ENCODE measurements around the gene LRRC2. TPM values are rescaled to one million over a fixed set of nuclear protein-coding genes. Genes with fewer than 3 reads are reported as not detected.

Gene LRRC2
- total and polyA plus RNA-seq, 2 experiments from 2014 or later = 0.60 to 4.4 TPM

DNA sequence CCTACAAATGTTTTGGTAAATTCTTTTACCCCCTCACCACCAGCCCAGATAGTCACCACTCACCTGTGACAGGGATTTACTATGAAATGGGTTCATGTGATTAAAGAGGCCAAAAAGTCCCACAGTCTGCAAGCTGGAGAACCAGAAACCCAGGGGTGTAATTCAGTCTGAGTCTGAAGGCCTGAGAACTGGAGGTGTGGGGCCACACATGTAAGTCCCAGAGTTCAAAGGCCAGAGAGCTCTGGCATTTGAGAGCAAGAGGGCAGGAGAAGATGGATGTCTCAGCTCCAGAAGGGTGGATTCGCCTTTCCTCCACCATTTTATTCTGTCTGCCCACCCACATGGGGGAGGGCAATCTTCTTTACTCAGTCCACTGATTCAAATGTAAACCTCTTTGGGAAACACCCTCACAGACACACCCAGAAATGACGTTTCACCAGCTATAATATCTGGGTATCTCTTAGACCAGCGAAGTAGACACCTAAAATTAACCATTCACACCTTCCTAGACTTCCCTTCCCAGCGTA, 56.4 kb downstream of the LRRC2 start:
- H3K36me3 ChIP-seq (replicated peaks; ENCODE audit: insufficient read depth, low read depth) = no peaks in the 10 kb centered on the region
- no peaks in the 10 kb centered on the region for H3K79me2 ChIP-seq
- no peak for TF ChIP-seq EZH2 (IDR thresholded peaks at IDR 0.05; ENCODE audit: borderline replicate concordance)
- TF ChIP-seq EZH2phosphoT487 (IDR thresholded peaks at IDR 0.05; ENCODE audit: low read depth, severe bottlenecking, unreplicated experiment) = no peak
- TF ChIP-seq, protein P1, sequence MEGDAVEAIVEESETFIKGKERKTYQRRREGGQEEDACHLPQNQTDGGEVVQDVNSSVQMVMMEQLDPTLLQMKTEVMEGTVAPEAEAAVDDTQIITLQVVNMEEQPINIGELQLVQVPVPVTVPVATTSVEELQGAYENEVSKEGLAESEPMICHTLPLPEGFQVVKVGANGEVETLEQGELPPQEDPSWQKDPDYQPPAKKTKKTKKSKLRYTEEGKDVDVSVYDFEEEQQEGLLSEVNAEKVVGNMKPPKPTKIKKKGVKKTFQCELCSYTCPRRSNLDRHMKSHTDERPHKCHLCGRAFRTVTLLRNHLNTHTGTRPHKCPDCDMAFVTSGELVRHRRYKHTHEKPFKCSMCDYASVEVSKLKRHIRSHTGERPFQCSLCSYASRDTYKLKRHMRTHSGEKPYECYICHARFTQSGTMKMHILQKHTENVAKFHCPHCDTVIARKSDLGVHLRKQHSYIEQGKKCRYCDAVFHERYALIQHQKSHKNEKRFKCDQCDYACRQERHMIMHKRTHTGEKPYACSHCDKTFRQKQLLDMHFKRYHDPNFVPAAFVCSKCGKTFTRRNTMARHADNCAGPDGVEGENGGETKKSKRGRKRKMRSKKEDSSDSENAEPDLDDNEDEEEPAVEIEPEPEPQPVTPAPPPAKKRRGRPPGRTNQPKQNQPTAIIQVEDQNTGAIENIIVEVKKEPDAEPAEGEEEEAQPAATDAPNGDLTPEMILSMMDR (IDR thresholded peaks at IDR 0.05; ENCODE audit: poor library complexity) = no peak
- no peaks in the 10 kb centered on the region for H3K9me3 ChIP-seq (ENCODE audit: low read depth)
- DNase-seq (ENCODE audit: low spot score) = no peak
- H3K4me1 ChIP-seq (ENCODE audit: insufficient read depth) = no peaks in the 10 kb centered on the region
- WGBS (ENCODE audit: low lambda C conversion rate, missing lambda C conversion rate) = 65% methylated on average over 4 of the region's 4 CpGs
- no peaks in the 10 kb centered on the region for H4K20me1 ChIP-seq (ENCODE audit: insufficient read depth, poor library complexity, severe bottlenecking)
- no peaks in the 10 kb centered on the region for H3K9me2 ChIP-seq (replicated peaks; ENCODE audit: insufficient read depth)
- no peak overlapping the region for H2AFZ ChIP-seq
- H3K27me3 ChIP-seq = no peaks in the 10 kb centered on the region
- no peak overlapping the region for H3K4me3 ChIP-seq
- H3K4me2 ChIP-seq = no peak overlapping the region
- no peak overlapping the region for H3K27ac ChIP-seq

DNA sequence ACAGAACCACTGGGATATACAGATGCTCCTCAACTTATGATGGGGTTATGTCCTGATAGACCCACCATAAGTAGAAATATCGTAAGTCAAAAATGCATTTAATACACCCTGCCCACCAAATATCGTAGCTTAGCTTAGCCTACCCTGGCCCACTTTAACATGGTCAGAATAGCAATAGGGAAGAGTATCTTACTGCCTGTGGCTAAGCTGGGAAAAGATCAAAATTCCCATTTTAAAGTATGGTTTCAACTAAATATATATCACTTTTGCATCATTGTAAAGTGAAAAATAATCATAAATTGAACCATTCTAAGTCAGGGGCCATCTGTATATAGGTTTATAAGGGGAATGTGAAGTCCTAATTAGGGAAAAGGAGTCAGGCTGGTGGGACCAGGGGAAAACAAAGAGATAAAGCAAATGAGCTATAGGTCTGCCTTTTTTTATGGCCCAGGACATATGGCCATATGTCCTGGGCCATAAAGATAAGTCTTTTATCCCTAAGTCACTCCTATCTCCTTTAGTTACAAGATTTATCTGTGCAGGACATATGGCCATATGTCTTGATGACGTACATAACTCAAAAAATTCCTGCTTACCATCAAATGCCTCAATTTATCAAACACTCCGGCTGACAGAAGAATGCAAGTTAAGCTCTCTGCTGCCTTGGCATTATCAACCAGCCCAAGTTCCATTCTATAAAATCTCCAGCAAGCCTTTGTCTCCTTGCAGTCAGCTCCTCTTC, 57.1 kb downstream of the LRRC2 start:
- Histone ChIP-seq H3K27ac (no peak overlapping the region), H3K9me3 (ENCODE audit: low read depth) (no peaks in the 10 kb centered on the region), H3K27me3 (no peaks in the 10 kb centered on the region), H3K4me2 (no peak overlapping the region), H3K36me3 (replicated peaks; ENCODE audit: insufficient read depth, low read depth) (no peaks in the 10 kb centered on the region), H2AFZ (no peak overlapping the region), H3K4me1 (ENCODE audit: insufficient read depth) (no peaks in the 10 kb centered on the region), H4K20me1 (ENCODE audit: insufficient read depth, poor library complexity, severe bottlenecking) (no peaks in the 10 kb centered on the region), H3K4me3 (no peak overlapping the region), H3K79me2 (no peaks in the 10 kb centered on the region), H3K9me2 (replicated peaks; ENCODE audit: insufficient read depth) (no peaks in the 10 kb centered on the region)
- 64% methylated on average over 4 of the region's 4 CpGs for WGBS (ENCODE audit: low lambda C conversion rate, missing lambda C conversion rate)
- no peak for TF ChIP-seq EZH2 (IDR thresholded peaks at IDR 0.05; ENCODE audit: borderline replicate concordance)
- no peak for TF ChIP-seq EZH2phosphoT487 (IDR thresholded peaks at IDR 0.05; ENCODE audit: low read depth, severe bottlenecking, unreplicated experiment)
- DNase-seq (ENCODE audit: low spot score) = no peak

DNA sequence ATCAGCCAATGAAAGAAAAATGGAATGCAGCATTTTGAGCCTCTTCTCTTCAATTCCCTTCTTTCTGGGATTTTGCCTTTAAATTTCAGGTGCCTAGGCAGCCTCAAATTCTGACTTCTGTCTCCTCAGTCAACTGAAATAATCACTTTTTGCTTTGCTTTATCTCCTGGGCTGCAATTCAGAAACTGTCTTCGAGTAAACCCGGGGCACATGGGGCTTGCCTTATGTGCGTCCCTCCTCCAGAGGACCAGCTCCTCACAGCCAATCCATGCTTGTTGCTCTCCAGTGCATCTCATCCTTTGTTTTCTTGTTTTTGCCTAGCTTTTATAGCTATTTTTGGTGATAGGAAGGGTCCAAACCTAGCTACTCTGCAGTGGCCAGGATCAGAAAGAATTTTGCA, 59.6 kb downstream of the LRRC2 start:
- Histone ChIP-seq H3K27ac (no peak overlapping the region), H3K4me3 (no peak overlapping the region), H3K36me3 (replicated peaks; ENCODE audit: insufficient read depth, low read depth) (no peaks in the 10 kb centered on the region), H3K4me2 (no peak overlapping the region), H2AFZ (no peak overlapping the region), H4K20me1 (ENCODE audit: insufficient read depth, poor library complexity, severe bottlenecking) (no peaks in the 10 kb centered on the region), H3K9me3 (ENCODE audit: low read depth) (no peaks in the 10 kb centered on the region), H3K9me2 (replicated peaks; ENCODE audit: insufficient read depth) (no peaks in the 10 kb centered on the region), H3K79me2 (no peaks in the 10 kb centered on the region), H3K4me1 (ENCODE audit: insufficient read depth) (peaks cover 8% of the 10 kb centered on the region), H3K27me3 (no peaks in the 10 kb centered on the region)
- 88% methylated on average over 3 of the region's 3 CpGs for WGBS (ENCODE audit: low lambda C conversion rate, missing lambda C conversion rate)
- DNase-seq (ENCODE audit: low spot score) = no peak
- TF ChIP-seq, protein P1 (IDR thresholded peaks at IDR 0.05; ENCODE audit: poor library complexity) = no peak
- no peak for TF ChIP-seq EZH2phosphoT487 (IDR thresholded peaks at IDR 0.05; ENCODE audit: low read depth, severe bottlenecking, unreplicated experiment)
- no peak for TF ChIP-seq EZH2 (IDR thresholded peaks at IDR 0.05; ENCODE audit: borderline replicate concordance)

DNA sequence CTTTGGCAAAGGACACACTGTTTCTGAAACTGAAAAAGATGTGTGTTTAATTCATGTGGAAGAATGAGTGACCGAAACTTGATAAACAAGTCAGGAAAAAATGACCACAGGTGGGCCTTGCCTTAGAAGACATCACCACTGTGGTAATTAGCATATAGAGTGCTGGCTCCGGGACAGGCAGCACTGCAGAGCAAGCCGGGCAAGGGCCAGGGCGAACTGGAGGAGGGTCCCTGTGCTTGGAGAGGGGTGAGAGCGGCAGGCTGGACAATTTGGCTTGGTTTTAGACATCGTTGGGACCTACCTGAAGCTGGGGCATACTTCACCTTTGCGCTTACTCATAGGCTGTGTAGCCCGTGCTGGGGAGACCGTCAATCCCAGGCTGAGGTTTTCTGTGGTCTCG, 60.1 kb downstream of the LRRC2 start:
- no peak overlapping the region for H3K27ac ChIP-seq
- TF ChIP-seq EZH2 (IDR thresholded peaks at IDR 0.05; ENCODE audit: borderline replicate concordance) = no peak
- no peak for TF ChIP-seq EZH2phosphoT487 (IDR thresholded peaks at IDR 0.05; ENCODE audit: low read depth, severe bottlenecking, unreplicated experiment)
- TF ChIP-seq, protein P1 (IDR thresholded peaks at IDR 0.05; ENCODE audit: poor library complexity) = no peak
- no peak for DNase-seq (ENCODE audit: low spot score)
- H3K4me2 ChIP-seq = no peak overlapping the region
- no peak overlapping the region for H2AFZ ChIP-seq
- no peaks in the 10 kb centered on the region for H3K9me3 ChIP-seq (ENCODE audit: low read depth)
- no peaks in the 10 kb centered on the region for H3K36me3 ChIP-seq (replicated peaks; ENCODE audit: insufficient read depth, low read depth)
- no peak overlapping the region for H3K4me3 ChIP-seq
- WGBS (ENCODE audit: low lambda C conversion rate, missing lambda C conversion rate) = 90% methylated on average over 10 of the region's 10 CpGs
- H3K9me2 ChIP-seq (replicated peaks; ENCODE audit: insufficient read depth) = no peaks in the 10 kb centered on the region
- peaks cover 14% of the 10 kb centered on the region for H3K4me1 ChIP-seq (ENCODE audit: insufficient read depth)
- H3K79me2 ChIP-seq = no peaks in the 10 kb centered on the region
- H4K20me1 ChIP-seq (ENCODE audit: insufficient read depth, poor library complexity, severe bottlenecking) = no peaks in the 10 kb centered on the region
- H3K27me3 ChIP-seq = no peaks in the 10 kb centered on the region
